ENCODE data around the gene SPAG17. TPM values are rescaled to one million over a fixed set of nuclear protein-coding genes. Genes with fewer than 3 reads are reported as not detected.

The SPAG17 gene
- total and polyA plus RNA-seq, 2 donors (not counting 1 experiment from before 2014, with no cell fraction given), result 0.01 to 0.33 TPM

GRCh38 chr1:117905019-117905418, 280.0 kb downstream of the SPAG17 start:
- no peak overlapping the region for H3K27ac ChIP-seq (ENCODE audit: insufficient read depth, low read length)
- H3K4me2 ChIP-seq (ENCODE audit: extremely low read depth, insufficient read depth, low read length), result no peak overlapping the region
- no peak for TF ChIP-seq EZH2 (IDR thresholded peaks at IDR 0.05; ENCODE audit: low read length, missing control alignments)
- no peak overlapping the region for H2AFZ ChIP-seq (ENCODE audit: low read length)
- no peak overlapping the region for H3K4me3 ChIP-seq (replicated peaks in 1 of 4; ENCODE audit: control extremely low read depth in 1 of 4, insufficient read depth in 1 of 4, low read depth in 3 of 4, low read length in 4 of 4)
- no peak overlapping the region for H3K9ac ChIP-seq (ENCODE audit: insufficient read depth, low read length)
- no peaks in the 10 kb centered on the region for H3K27me3 ChIP-seq (ENCODE audit: control insufficient read depth, insufficient read depth, low read length)
- H3K79me2 ChIP-seq (ENCODE audit: control insufficient read depth, insufficient read depth, low read length), result no peaks in the 10 kb centered on the region
- no peaks in the 10 kb centered on the region for H4K20me1 ChIP-seq (ENCODE audit: control insufficient read depth, extremely low read depth, insufficient read depth, low read length)
- no peaks in the 10 kb centered on the region for H3K9me3 ChIP-seq (ENCODE audit: control insufficient read depth, insufficient read depth, low read depth, low read length)
- no peak for DNase-seq (ENCODE audit: low read depth in 2 of 2)
- no peaks in the 10 kb centered on the region for H3K36me3 ChIP-seq (ENCODE audit: control insufficient read depth, insufficient read depth, low read length)
- no peaks in the 10 kb centered on the region for H3K4me1 ChIP-seq (ENCODE audit: control insufficient read depth, extremely low read depth, insufficient read depth, low read length)

DNA sequence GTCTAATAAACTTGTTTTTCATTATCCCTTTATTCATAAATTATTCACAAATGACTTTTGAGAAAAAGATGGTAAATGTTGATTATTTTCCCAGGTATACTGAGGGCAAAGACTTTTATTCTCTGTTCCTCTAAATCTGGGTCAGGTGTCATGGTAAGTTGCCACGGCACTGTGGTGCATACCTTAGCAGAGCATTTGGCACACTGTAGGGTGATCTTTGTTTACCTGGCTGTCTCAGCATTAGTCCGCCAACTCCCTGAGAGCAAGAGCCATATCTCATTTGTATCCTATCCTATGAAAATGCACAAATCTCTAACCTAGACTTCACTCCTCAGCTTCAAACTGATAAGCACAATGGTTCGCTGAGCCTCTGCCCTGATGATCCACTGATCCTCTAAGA, 280.5 kb downstream of the SPAG17 start:
- TF ChIP-seq, protein P1, sequence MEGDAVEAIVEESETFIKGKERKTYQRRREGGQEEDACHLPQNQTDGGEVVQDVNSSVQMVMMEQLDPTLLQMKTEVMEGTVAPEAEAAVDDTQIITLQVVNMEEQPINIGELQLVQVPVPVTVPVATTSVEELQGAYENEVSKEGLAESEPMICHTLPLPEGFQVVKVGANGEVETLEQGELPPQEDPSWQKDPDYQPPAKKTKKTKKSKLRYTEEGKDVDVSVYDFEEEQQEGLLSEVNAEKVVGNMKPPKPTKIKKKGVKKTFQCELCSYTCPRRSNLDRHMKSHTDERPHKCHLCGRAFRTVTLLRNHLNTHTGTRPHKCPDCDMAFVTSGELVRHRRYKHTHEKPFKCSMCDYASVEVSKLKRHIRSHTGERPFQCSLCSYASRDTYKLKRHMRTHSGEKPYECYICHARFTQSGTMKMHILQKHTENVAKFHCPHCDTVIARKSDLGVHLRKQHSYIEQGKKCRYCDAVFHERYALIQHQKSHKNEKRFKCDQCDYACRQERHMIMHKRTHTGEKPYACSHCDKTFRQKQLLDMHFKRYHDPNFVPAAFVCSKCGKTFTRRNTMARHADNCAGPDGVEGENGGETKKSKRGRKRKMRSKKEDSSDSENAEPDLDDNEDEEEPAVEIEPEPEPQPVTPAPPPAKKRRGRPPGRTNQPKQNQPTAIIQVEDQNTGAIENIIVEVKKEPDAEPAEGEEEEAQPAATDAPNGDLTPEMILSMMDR (conservative IDR thresholded peaks at IDR 0.05 in 1 of 2, IDR thresholded peaks at IDR 0.05 in 1 of 2; ENCODE audit: low read depth in 1 of 2, low read length in 2 of 2), result no peak
- TF ChIP-seq EZH2 (IDR thresholded peaks at IDR 0.05; ENCODE audit: low read length, missing control alignments), result no peak
- Histone ChIP-seq H2AFZ (ENCODE audit: low read length) (no peak overlapping the region), H3K4me1 (ENCODE audit: control insufficient read depth, extremely low read depth, insufficient read depth, low read length) (no peaks in the 10 kb centered on the region), H3K27me3 (ENCODE audit: control insufficient read depth, insufficient read depth, low read length) (no peaks in the 10 kb centered on the region), H4K20me1 (ENCODE audit: control insufficient read depth, extremely low read depth, insufficient read depth, low read length) (no peaks in the 10 kb centered on the region), H3K9ac (ENCODE audit: insufficient read depth, low read length) (no peak overlapping the region), H3K4me2 (ENCODE audit: extremely low read depth, insufficient read depth, low read length) (no peak overlapping the region), H3K4me3 (replicated peaks in 1 of 4; ENCODE audit: control extremely low read depth in 1 of 4, insufficient read depth in 1 of 4, low read depth in 3 of 4, low read length in 4 of 4) (no peak overlapping the region), H3K36me3 (ENCODE audit: control insufficient read depth, insufficient read depth, low read length) (no peaks in the 10 kb centered on the region), H3K79me2 (ENCODE audit: control insufficient read depth, insufficient read depth, low read length) (no peaks in the 10 kb centered on the region), H3K9me3 (ENCODE audit: control insufficient read depth, insufficient read depth, low read depth, low read length) (no peaks in the 10 kb centered on the region), H3K27ac (ENCODE audit: insufficient read depth, low read length) (no peak overlapping the region)
- DNase-seq (ENCODE audit: low read depth in 2 of 2), result no peak
